Stimulated activated CD4-positive, alpha-beta T cell treated with anti-CD3 and anti-CD28 coated beads, Interleukin-4, amount 100 ng/mL, for 4 hours (primary cell): ENCODE results near the gene CCBE1.
"Not testable (repeated sequence)": the region's sequence is repeated elsewhere in the genome, so short reads cannot be mapped to it uniquely, and the experiment has no call there.

Source experiments
- DNase-seq, 2 experiments: peaks; one replicate each; pipeline ENCODE4 v3.0.0-alpha.2; 2020

Gene CCBE1

GRCh38 chr18:59520562-59521355, 176.5 kb downstream of the CCBE1 start:
- DNase-seq, result no peak

- DNase-seq, result no peak
These were observed 178.5 kb downstream of the CCBE1 start for GRCh38 chr18:59518705-59519104.

GRCh38 chr18:59517446-59518165, 179.6 kb downstream of the CCBE1 start:
- no peak for DNase-seq

GRCh38 chr18:59516356-59517155, 180.7 kb downstream of the CCBE1 start:
- no peak for DNase-seq

GRCh38 chr18:59515956-59516355, 181.3 kb downstream of the CCBE1 start:
- not testable (repeated sequence) for DNase-seq

GRCh38 chr18:59515147-59515546, 182.1 kb downstream of the CCBE1 start:
- no peak for DNase-seq

GRCh38 chr18:59514203-59514602, 183.0 kb downstream of the CCBE1 start:
- no peak for DNase-seq

GRCh38 chr18:59512025-59512755, 185.0 kb downstream of the CCBE1 start:
- DNase-seq, result no peak

GRCh38 chr18:59509481-59510442, 187.5 kb downstream of the CCBE1 start:
- no peak for DNase-seq

- DNase-seq, result no peak
These were observed 191.9 kb downstream of the CCBE1 start for GRCh38 chr18:59505356-59505755.

GRCh38 chr18:59502274-59503175, 194.7 kb downstream of the CCBE1 start:
- DNase-seq, result no peak

- no peak for DNase-seq
These were observed 195.3 kb downstream of the CCBE1 start for GRCh38 chr18:59501920-59502273.

GRCh38 chr18:59500765-59501164, 196.5 kb downstream of the CCBE1 start:
- no peak for DNase-seq

- DNase-seq, result no peak
These were observed 198.6 kb downstream of the CCBE1 start for GRCh38 chr18:59498506-59499086.

- no peak for DNase-seq
These were observed 204.3 kb downstream of the CCBE1 start for GRCh38 chr18:59492756-59493421.

- no peak for DNase-seq
These were observed 208.3 kb downstream of the CCBE1 start for GRCh38 chr18:59488899-59489298.

- DNase-seq, result no peak
These were observed 211.8 kb downstream of the CCBE1 start for GRCh38 chr18:59485382-59485781.

GRCh38 chr18:59484561-59485328, 212.5 kb downstream of the CCBE1 start:
- no peak for DNase-seq

GRCh38 chr18:59484131-59484530, 213.1 kb downstream of the CCBE1 start:
- DNase-seq, result no peak
